AG10803 (cell line): Measurements from ENCODE around the gene PCSK6.

Experiments used
- DNase-seq: peaks from one replicate; pipeline ENCODE4 v3.0.0; 2010; ENCODE audit warnings: low read depth
- H3K4me3 ChIP-seq: 2 replicates; pipeline ENCODE4 v1.5.1; 2011; ENCODE audit warnings: mild to moderate bottlenecking, low read length, control low read depth
- TF ChIP-seq, protein P1 (sequence below): conservative IDR thresholded peaks from 2 replicates; pipeline ENCODE4 v1.5.1; 2011; ENCODE audit warnings: mild to moderate bottlenecking, low read length, control low read depth, inconsistent platforms

Gene PCSK6

DNA sequence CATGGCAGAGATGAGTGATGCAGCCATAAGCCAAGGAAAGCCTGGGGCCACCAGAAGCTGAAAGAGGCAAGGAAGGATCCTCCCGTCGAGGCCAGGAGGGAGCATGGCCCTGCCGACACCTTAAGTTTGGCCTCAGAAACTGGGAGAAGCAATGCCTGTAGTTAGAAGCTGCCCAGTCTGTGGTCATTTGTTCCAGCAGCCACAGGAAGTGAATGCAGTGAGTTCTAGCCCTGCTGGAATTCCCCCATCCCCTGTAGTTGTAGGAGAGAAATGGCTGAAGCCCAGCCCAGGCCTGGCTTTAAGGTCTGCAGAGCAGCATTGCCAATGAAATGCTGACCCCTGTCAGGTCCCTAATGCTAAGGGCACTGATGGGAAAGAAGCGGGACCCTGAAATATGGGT lies 225.5 kb downstream of the PCSK6 start:
- no peak overlapping the region for H3K4me3 ChIP-seq
- peak; percentile 38 for DNase-seq
- TF ChIP-seq, protein P1, sequence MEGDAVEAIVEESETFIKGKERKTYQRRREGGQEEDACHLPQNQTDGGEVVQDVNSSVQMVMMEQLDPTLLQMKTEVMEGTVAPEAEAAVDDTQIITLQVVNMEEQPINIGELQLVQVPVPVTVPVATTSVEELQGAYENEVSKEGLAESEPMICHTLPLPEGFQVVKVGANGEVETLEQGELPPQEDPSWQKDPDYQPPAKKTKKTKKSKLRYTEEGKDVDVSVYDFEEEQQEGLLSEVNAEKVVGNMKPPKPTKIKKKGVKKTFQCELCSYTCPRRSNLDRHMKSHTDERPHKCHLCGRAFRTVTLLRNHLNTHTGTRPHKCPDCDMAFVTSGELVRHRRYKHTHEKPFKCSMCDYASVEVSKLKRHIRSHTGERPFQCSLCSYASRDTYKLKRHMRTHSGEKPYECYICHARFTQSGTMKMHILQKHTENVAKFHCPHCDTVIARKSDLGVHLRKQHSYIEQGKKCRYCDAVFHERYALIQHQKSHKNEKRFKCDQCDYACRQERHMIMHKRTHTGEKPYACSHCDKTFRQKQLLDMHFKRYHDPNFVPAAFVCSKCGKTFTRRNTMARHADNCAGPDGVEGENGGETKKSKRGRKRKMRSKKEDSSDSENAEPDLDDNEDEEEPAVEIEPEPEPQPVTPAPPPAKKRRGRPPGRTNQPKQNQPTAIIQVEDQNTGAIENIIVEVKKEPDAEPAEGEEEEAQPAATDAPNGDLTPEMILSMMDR = no peak

DNA sequence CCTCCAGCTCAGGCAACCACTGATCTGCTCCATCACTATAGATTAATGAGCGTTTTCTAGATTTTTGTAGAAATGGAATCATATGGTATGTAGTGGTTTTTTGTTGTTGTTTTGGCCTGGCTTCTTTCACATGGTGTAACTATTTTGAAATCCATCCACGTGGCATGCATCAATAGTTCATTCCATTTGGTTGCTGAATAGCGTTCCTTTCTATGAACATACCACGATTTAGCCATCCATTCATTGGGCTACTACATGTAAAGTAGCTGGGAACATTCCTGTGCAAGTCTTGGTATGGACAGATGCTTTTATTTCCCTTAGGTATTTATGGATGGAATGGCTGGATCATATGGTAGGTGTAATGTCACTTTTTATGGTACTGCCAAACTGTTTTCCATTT lies 227.0 kb downstream of the PCSK6 start:
- TF ChIP-seq, protein P1 = no peak

DNA sequence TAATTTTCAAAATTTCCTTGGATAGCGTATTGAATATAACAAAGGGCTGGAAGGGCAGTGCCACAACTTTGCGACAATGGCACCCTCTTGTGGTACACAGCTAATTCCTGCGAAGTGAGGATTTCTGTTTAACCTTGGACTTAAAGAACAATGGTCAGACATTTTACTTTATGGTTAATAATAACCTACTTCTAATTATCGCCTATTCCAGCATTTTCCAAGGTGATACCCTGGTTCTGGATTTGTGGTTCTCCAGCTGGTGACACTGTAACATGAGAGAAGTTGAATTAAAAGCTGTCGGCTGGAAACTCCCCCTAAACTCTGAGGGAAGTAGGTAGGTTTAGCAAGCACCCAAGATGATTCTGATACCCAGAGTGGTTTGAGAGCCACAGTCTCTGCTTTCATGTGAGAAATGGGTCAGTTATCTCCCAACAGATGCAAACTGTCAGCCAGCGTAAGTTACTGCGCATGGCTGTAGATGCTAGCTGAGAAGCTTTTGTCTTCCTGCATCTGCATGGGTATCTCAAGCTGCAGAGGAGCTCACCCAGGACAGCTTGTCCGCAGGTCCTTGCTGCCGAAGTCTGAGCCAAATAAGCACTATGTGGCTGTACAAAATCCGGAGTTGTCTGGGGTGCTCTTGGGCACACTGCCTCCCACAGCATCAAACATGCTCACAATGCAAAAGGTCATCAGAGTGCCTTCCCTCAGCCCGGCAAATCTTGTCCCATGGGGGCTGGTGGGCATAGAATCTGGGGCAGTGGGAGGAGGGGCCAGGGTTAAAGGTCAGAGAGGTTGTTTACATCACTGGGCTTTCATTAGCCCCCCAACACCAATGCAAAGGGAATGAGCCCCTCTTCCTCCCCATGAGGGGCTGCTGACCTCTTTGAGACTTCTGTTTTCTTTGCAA lies 231.0 kb downstream of the PCSK6 start:
- TF ChIP-seq, protein P1 = peak; percentile 91
- H3K4me3 ChIP-seq = no peak overlapping the region
- peak; percentile 75 for DNase-seq

More for the DNA sequence above, 227.0 kb downstream of the PCSK6 start:
- peak; percentile 93 for DNase-seq
- no peak overlapping the region for H3K4me3 ChIP-seq

DNA sequence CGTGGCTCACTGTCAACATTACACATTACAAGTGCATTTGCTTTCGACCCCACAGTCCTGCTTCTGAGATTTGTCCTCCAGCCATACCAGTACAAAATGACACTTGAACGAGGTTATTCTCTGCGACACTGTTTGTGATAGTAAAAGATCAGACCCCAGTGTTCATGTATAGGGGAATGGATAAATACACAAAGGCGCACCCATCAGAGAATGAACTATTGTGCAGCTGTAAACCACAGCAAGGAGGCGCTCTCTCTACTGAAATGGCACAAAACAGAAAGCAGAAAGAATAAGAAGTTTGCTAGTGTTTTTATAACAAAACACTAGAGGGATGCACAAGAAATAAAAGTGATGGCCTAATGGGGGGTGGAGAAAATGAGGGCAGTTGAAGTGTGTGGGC lies 232.8 kb downstream of the PCSK6 start:
- TF ChIP-seq, protein P1 = peak; percentile 39
- H3K4me3 ChIP-seq = no peak overlapping the region
- DNase-seq = no peak

DNA sequence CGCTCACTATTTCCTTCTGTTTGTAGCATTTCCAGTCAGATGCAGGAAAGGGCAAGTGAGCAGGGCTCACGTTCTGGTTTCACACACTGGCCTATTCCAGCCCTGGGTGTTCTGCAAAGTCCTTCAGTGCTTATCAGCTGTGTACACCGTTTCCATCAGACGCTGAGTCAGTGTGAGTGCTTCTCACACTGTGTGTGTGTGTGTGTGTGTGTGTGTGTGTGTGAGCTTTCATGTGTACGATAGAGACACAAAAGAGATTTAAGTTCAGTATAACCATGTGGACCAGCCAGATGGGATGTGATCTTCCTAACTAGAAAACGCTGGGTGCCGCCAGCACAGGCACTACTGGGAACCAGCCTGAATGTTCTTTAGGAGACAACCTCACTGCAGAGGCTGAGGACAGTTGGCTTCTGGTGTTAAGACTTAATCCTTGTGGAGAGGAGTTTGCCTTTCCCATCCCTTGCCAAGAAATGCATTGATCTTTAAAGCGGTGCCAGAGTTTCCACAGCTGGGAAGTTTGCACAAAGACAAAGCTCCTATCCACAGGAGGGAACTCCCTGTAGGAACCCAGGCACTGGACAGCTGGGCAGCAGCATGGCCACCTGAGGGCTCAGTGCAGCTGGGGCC lies 233.8 kb downstream of the PCSK6 start:
- DNase-seq = no peak
- TF ChIP-seq, protein P1 = no peak
- no peak overlapping the region for H3K4me3 ChIP-seq

DNA sequence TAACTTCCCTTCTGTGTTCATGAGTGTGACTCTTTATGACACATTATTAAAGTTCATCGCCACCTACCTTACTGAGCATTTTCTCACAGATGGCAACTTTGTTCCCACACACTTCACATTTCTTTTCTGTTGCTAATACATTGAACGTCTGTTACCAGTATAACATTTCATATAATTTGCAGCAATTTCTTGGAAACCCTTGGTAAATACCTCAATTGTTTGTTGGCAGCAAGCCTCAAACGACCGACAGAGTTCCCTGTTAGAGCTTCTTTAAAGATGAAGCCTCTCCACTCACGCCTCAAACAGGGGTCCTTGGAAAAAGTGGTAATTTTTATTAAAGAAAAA lies 234.5 kb downstream of the PCSK6 start:
- peak; percentile 49 for DNase-seq
- H3K4me3 ChIP-seq = no peak overlapping the region
- TF ChIP-seq, protein P1 = no peak
